Keratinocyte (primary cell): ENCODE measurements around the gene JOSD2.

Experiments used
- CTCF ChIP-seq, 3 experiments: IDR thresholded peaks in 1 of 3; conservative IDR thresholded peaks in 1 of 3; optimal IDR thresholded peaks in 1 of 3; 2 replicates in 2 of 3; 3 replicates in 1 of 3; pipeline versions ENCODE3 to v1.5.1; 2011; ENCODE audit warnings: low read length in 3 of 3, mild to moderate bottlenecking in 3 of 3, moderate library complexity in 2 of 3, control low read depth in 1 of 3, inconsistent platforms in 1 of 3; ENCODE audit not compliant: insufficient read depth in 2 of 3; ENCODE audit errors: extremely low read depth in 1 of 3
- EZH2 ChIP-seq: IDR thresholded peaks from one replicate; pipeline ENCODE4 v1.6.1; 2012; ENCODE audit warnings: inconsistent platforms, mild to moderate bottlenecking, low read length, moderate library complexity

GRCh38 chr19:50493171-50493570 is 17.8 kb downstream of the JOSD2 start:
- no peak for TF ChIP-seq CTCF (optimal IDR thresholded peaks at IDR 0.05 in 1 of 3, IDR thresholded peaks at IDR 0.05 in 1 of 3, conservative IDR thresholded peaks at IDR 0.05 in 1 of 3; ENCODE audit: extremely low read depth in 1 of 3, insufficient read depth in 2 of 3, low read length in 3 of 3)
- no peak for TF ChIP-seq EZH2
